ENCODE results near the gene LMO7. TPM values are rescaled to one million over a fixed set of nuclear protein-coding genes. Genes with fewer than 3 reads are reported as not detected.

LMO7 gene
- total and polyA plus RNA-seq, 2 of the 4 experiments (the other 2 are of a cell fraction), result 266 to 367 TPM

DNA sequence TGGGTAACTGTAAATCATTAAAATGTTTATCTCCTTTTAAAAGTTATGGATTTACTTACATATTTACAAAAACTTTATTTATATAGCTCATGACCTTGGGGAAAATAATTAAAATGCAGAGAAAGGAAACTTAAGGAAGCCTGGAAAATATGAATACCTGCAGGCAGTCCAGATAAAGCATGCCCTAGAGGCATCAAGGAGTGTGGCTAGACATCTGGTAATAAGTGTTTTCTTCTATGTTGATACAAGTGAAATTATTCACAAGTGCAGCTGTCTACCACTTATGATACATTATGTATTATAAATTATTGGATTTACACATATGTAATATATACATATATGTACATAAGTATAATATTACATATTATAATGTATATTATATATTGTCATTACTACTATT is 207.9 kb downstream of the LMO7 start:
- Histone ChIP-seq H2BK5ac (ENCODE audit: low read depth, low read length, poor library complexity, severe bottlenecking) (peak overlapping the region; percentile 37), H2AK9ac (replicated peaks; ENCODE audit: low read depth, low read length, poor library complexity) (no peak overlapping the region), H3K4me3 (ENCODE audit: insufficient read depth, low read depth, low read length) (no peak overlapping the region), H2AFZ (replicated peaks; ENCODE audit: low read length, poor library complexity) (no peak overlapping the region), H3K79me1 (ENCODE audit: low read depth in 1 of 2, low read length in 2 of 2) (peaks cover 28 to 52% of the 10 kb centered on the region in 2 experiments), H3K36me3 (ENCODE audit: control insufficient read depth, insufficient read depth, low read length) (peaks cover 34% of the 10 kb centered on the region), H3K14ac (replicated peaks; ENCODE audit: low read depth, low read length) (no peak overlapping the region), H4K8ac (ENCODE audit: low read depth in 2 of 2, low read length in 2 of 2) (no peak overlapping the region), H3K9me1 (ENCODE audit: insufficient read depth, low read length) (0 out of 2 replicates have a peak, but pooled peaks cover 2% of the 10 kb centered on the region), H3K18ac (ENCODE audit: low read depth, low read length) (no peak overlapping the region), H4K5ac (ENCODE audit: low read depth, low read length) (no peak overlapping the region), H3K27ac (ENCODE audit: insufficient read depth, low read length) (no peak overlapping the region), H2BK120ac (ENCODE audit: low read depth, low read length) (no peak overlapping the region), H2BK15ac (ENCODE audit: low read depth, low read length) (no peak overlapping the region), H3K23ac (ENCODE audit: low read depth, low read length) (no peak overlapping the region), H3K27me3 (ENCODE audit: control insufficient read depth, insufficient read depth, low read length) (no peaks in the 10 kb centered on the region), H3K56ac (ENCODE audit: extremely low read depth, insufficient read depth, low read length) (no peak overlapping the region), H2AK5ac (ENCODE audit: low read depth, low read length) (no peak overlapping the region), H2BK20ac (ENCODE audit: low read depth, low read length) (no peak overlapping the region), H3K9me3 (ENCODE audit: control insufficient read depth, insufficient read depth, low read length) (no peaks in the 10 kb centered on the region), H3K9ac (ENCODE audit: low read depth, low read length) (no peak overlapping the region), H4K91ac (ENCODE audit: insufficient read depth, low read depth, low read length) (no peak overlapping the region), H3K4me2 (ENCODE audit: low read depth, low read length) (no peak overlapping the region), H4K20me1 (ENCODE audit: insufficient read depth, low read length) (no peaks in the 10 kb centered on the region; the same call in 1 of the 2 replicates), H3K4me1 (ENCODE audit: control insufficient read depth, insufficient read depth, low read length) (no peaks in the 10 kb centered on the region), H3K4ac (ENCODE audit: low read depth, low read length) (no peak overlapping the region)
- DNase-seq (no peak), ATAC-seq (ENCODE audit: low read depth) (no peak)
- intact Hi-C loops (cut with micrococcal nuclease), result no loop called here
- dilution Hi-C loops (cut with HindIII; ENCODE audit: low sequenced_read_pairs, unreplicated experiment), result no loop called here
- in situ Hi-C loops (cut with MboI; ENCODE audit: low sequenced_read_pairs), result no loop called here
- no TSS peak for BruUV-seq (replicated peaks)
- ChIA-PET POLR2A (ENCODE audit: unreplicated experiment) (no interaction called here), CTCF (no interaction called here)
- TF ChIP-seq BHLHE40 (IDR thresholded peaks at IDR 0.05; ENCODE audit: low read depth, low read length), result no peak
- no peak for TF ChIP-seq FOS (IDR thresholded peaks at IDR 0.05; ENCODE audit: low read depth, low read length)
- no peak for TF ChIP-seq USF2 (IDR thresholded peaks at IDR 0.05; ENCODE audit: low read depth, low read length)
- TF ChIP-seq RFX5 (IDR thresholded peaks at IDR 0.05; ENCODE audit: low read depth, low read length), result no peak
- no peak for TF ChIP-seq RCOR1 (IDR thresholded peaks at IDR 0.05; ENCODE audit: insufficient replicate concordance, low read length)
- no peak for TF ChIP-seq NFE2L2 (IDR thresholded peaks at IDR 0.05; ENCODE audit: low read depth, low read length)
- TF ChIP-seq, protein P1, sequence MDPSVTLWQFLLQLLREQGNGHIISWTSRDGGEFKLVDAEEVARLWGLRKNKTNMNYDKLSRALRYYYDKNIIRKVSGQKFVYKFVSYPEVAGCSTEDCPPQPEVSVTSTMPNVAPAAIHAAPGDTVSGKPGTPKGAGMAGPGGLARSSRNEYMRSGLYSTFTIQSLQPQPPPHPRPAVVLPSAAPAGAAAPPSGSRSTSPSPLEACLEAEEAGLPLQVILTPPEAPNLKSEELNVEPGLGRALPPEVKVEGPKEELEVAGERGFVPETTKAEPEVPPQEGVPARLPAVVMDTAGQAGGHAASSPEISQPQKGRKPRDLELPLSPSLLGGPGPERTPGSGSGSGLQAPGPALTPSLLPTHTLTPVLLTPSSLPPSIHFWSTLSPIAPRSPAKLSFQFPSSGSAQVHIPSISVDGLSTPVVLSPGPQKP (IDR thresholded peaks at IDR 0.05; ENCODE audit: borderline replicate concordance, low read depth, low read length), result no peak
- no peak for TF ChIP-seq MAZ (IDR thresholded peaks at IDR 0.05; ENCODE audit: borderline replicate concordance, low read depth, low read length)
- no peak for TF ChIP-seq CHD1 (IDR thresholded peaks at IDR 0.05; ENCODE audit: low read depth, low read length)
- no peak for TF ChIP-seq RAD21 (IDR thresholded peaks at IDR 0.05; ENCODE audit: low read length)
- no peak for TF ChIP-seq MAFK (IDR thresholded peaks at IDR 0.05; ENCODE audit: low read depth, low read length)
- TF ChIP-seq, protein P2, sequence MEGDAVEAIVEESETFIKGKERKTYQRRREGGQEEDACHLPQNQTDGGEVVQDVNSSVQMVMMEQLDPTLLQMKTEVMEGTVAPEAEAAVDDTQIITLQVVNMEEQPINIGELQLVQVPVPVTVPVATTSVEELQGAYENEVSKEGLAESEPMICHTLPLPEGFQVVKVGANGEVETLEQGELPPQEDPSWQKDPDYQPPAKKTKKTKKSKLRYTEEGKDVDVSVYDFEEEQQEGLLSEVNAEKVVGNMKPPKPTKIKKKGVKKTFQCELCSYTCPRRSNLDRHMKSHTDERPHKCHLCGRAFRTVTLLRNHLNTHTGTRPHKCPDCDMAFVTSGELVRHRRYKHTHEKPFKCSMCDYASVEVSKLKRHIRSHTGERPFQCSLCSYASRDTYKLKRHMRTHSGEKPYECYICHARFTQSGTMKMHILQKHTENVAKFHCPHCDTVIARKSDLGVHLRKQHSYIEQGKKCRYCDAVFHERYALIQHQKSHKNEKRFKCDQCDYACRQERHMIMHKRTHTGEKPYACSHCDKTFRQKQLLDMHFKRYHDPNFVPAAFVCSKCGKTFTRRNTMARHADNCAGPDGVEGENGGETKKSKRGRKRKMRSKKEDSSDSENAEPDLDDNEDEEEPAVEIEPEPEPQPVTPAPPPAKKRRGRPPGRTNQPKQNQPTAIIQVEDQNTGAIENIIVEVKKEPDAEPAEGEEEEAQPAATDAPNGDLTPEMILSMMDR (conservative IDR thresholded peaks at IDR 0.05; ENCODE audit: low read depth, low read length), result no peak
- no peak for TF ChIP-seq SMC3 (IDR thresholded peaks at IDR 0.05; ENCODE audit: low read depth, low read length)
